NCI-H526 treated with DMSO at 0.1 percent for 48 hours (cell line): Measurements from ENCODE around the gene LHFPL2.

Experiments
- DNase-seq: peaks from one replicate; lab custom pipeline; 2025; lab: John Stamatoyannopoulos, UW

Gene LHFPL2

DNA sequence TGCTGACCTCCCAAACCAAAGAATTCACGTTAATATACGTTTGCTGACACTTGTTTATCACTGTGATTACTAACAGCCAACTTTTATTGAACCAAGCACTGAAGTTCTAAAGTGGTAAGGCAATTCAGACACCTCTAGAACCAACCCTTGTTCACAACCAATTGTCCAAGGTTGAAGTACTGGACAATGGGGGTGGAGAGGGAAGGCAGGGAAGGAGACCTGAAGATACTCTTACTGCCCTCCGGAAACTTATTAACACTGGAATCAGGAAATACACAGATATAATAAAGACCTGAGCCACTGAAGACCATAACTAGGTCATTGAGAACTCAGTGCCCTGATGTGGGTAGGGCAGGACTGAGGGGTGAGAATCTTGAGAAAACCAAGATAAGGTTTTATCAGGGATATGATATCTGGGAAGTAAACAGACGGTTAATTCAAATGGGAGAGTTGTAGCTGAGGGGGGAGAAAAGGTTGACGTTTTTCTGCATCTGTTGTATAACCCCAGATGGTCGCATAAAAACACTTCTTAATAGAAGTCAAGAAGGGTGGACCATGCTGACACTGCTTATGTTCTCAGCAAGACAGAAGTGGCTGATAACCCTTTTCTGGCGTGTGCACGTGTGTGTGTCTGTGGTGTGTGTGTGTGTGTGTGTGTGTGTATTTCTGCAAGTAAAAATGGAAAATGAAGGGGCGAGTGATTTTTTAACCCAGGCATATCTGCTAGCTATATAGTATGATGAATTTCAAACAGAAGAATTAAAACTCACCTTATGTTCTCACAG is 125.9 kb downstream of the LHFPL2 start:
- DNase-seq = no peak

- no peak for DNase-seq
These were observed 127.1 kb downstream of the LHFPL2 start for GRCh38 chr5:78521455-78521854.

- DNase-seq = no peak
These were observed 129.2 kb downstream of the LHFPL2 start for GRCh38 chr5:78519198-78519941.

GRCh38 chr5:78518365-78519197 is 130.0 kb downstream of the LHFPL2 start:
- DNase-seq = no peak

- no peak for DNase-seq
These were observed 132.9 kb downstream of the LHFPL2 start for GRCh38 chr5:78515670-78516069.

DNA sequence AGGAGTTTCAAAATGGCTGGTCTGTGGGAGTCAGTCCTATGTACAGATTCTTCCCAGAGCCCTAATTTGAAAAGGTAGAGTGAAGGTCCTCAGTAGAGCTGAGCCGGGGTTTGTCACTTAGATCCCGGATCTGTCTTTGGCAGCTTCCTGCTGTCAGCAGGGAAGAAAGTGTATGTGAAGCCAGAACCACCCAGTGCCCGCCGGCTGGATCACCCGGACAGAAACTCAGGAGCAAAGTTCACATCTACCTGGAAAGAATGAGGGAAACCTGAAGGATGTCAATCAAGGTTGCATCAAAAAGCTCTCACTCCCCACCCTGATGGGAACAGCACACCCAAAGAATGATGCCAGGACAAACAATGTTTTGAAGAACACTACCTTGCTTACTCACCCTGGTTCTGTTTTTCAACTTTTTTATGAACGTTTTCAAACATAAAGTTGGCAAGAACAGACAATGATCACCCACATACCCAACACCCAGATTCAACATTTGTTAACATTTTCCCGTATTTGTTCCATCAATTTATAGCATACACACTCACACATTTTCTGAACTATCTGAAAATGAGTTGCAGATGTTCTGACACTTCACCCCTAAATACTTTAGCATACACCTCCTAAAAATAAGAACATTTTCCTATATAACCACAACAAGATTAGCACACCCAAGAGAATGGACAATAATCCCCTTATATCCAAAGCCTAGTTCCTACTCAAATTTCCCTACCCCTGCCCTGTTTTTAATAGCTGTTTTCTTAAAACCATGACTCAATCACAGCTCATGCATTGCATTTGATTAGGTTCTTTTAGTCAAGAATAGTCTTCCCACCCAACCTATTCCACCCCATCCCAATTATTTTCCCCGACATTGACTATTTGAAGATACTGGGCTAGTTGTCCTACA is 133.9 kb downstream of the LHFPL2 start:
- no peak for DNase-seq

GRCh38 chr5:78513441-78513840 is 135.1 kb downstream of the LHFPL2 start:
- DNase-seq = no peak

DNA sequence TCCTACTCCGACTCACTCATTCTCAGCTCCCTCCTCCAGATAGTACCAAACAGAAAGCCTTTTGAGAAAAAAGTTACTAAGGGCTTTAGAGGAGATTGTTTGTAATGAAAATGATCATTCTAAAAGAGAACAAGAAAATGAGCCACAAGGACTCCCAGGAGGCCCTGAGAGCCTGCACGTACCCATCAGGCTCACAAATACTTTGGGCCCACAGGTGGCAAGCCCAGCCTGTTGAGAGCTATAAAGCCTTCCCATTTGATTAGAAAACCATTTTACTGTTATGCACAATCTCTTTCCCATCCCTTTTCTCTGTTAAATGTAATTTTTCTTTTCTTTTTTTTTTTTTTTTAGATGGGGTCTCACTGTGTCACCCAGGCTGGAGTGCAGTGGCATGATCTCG is 136.1 kb downstream of the LHFPL2 start:
- no peak for DNase-seq

DNA sequence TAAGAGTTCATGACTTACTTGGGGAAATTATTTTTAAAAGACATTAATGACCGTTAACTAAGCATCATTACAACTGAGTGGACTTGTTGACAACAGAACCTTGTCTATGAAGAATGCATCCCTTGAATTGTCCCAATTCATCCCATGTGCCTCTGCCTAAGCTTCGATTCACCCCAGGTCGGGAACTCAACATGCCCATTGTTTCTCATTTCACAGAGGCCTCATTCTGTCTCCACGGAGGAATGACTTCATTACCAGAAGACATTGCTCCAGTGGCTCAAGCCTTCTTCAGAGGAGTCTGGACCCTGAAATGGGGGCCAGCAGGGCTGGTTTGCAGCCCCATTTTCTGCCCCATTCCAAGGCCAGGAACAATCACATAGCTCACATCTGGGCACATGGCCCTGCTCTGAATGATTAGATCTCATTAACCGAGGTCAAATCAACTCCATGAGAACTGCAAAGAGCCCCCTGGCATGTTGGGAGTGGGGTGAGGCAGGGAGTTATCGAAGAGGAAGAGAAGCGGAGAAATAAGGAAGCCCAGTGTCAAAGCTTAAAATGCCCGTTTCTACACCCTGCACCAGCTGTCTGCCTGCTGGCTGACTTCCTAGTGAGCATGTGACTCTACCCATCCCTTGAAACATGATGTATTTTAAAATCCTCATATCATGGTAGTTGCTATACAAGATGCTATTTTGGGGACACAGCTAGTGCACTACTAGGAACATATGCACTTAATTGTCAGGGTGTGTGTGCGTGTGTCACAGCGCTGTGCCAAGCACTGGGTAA is 137.3 kb downstream of the LHFPL2 start:
- no peak for DNase-seq

- DNase-seq = no peak
These were observed 138.4 kb downstream of the LHFPL2 start for GRCh38 chr5:78509884-78510769.

DNA sequence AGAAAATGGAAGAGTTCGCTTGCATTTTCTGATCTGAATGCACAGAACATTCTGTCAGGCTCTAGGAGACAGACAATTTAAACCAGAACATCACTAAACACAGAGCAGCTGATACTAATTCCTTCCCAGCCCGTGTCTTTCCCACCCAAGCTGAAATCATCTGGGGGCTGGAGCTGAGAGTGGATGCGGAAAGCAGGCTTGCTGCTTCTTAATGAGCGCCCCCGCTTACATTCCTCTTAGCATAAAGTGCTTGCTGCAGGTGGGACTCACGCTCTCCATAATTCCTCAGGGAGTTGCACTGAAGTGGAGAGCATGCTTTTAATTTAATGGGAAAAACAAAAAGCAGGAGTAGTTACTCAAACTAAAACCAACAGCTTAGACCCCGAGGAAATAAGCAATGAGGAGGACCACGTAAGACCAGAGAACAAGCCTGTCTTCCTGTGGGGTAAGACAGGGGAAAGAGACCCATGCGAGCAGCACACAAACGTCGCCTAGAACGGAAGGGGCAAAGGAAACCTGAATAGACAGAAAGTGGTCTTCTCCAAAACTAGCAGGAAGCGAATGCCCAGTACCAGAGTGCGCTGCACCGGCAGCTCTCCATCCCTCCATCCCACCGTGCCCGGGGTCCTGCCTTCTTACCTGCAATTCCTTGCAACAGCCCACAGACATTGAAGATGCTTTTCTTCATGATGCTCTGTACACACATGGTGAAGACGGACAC is 139.3 kb downstream of the LHFPL2 start:
- no peak for DNase-seq

DNA sequence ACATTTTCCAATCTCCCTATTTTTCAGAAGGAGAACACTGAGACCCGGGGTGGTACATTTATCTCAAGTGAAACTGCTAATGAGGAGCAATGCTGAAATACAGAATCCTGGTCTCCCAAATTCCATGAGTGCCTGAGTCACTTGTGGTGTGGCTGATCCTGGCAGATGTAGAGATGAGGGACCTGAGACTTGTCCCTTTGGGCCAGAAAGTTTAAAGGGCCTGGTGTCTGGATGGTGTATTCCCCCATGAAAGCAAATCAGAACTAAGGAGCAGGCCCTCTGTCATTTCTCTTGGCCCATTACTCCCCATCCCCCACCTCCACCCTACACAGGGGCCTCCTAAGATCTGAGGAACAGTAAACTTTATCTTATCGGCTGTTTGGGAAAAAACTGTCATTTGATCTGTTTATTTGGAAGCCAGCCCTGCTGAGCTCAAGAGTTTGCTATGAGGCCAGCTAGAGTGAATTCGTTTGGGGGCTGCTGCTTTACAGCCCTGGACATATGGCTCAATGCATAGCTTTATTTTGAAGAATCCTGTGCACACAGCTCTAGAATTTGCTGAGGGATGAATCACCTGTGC is 140.3 kb downstream of the LHFPL2 start:
- DNase-seq = no peak

DNA sequence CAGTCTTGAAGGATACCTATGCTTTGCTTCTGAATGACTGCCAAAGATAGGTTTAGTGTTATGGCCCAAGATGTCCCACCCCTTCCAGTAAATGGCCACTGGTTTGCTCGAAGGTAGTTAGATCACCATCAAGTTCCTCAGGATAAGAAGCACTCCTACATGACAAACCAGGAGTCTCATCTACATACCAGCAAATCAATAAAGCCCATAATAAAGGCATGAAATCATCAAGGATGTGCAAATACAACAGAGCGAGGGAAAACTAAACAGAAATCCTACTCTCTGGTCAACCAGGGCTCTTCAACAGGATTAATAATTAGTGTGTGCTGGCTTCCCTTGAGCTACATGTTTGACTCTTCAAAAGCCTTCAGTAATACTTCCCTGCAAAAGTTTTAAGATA is 141.0 kb downstream of the LHFPL2 start:
- no peak for DNase-seq

GRCh38 chr5:78506261-78507024 is 142.1 kb downstream of the LHFPL2 start:
- DNase-seq = no peak

GRCh38 chr5:78505860-78506259 is 142.7 kb downstream of the LHFPL2 start:
- no peak for DNase-seq

GRCh38 chr5:78504704-78505677 is 143.6 kb downstream of the LHFPL2 start:
- peak; percentile 7 for DNase-seq
